H1 (cell line): ENCODE data around the gene NAT10. TPM values are rescaled to one million over a fixed set of nuclear protein-coding genes. Genes with fewer than 3 reads are reported as not detected.

ENCODE experiments used
- RBBP5 ChIP-seq: IDR thresholded peaks from 2 replicates; pipeline ENCODE4 v1.7.1; 2012; ENCODE audit warnings: low read depth, mild to moderate bottlenecking, inconsistent platforms, low read length, moderate library complexity, borderline replicate concordance
- SP4 ChIP-seq: IDR thresholded peaks from 2 replicates; pipeline ENCODE4 v1.6.1; 2012; ENCODE audit warnings: low read length, inconsistent platforms
- polyA plus RNA-seq, 7 experiments: library from polyadenylated mRNA; depleted of rRNA in 3 of 7; stranded (reverse) in 5 of 7; unstranded in 2 of 7; fragments of >200 nt in 5 of 7; fragments of 200-250 nt in 2 of 7; gene quantifications; 1 replicate in 5 of 7; 2 replicates in 1 of 7; 4 replicates in 1 of 7; pipeline versions ENCODE4 v1.2.1 to v1.2.3, GENCODE V29; 2011 to 2013; ENCODE audit warnings: missing spikeins in 2 of 7, mixed read lengths in 2 of 7
- total RNA-seq: library from RNA; stranded (reverse); fragmentation: NEBNext Ultra II Directional; extraction: Animal tissue kit (Norgen Biotek cat#: 25700); gene quantifications from 2 replicates; pipeline ENCODE4 v1.2.1, GENCODE V29; 2021

The NAT10 gene
- total and polyA plus RNA-seq, 2 of the 8 experiments (the other 6 are each of a cell fraction or from before 2014, with no cell fraction given) = 66.3 to 89.6 TPM

- no peak for TF ChIP-seq RBBP5
- no peak for TF ChIP-seq SP4
Observed at GRCh38 chr11:34175284-34176019, 70.0 kb downstream of the NAT10 start (continued).
